HEK293 (cell line): ENCODE results near the gene MLLT3.

Source experiments
- ZNF335 ChIP-seq: fragments of 450-650 bp; formaldehyde crosslinking; conservative IDR thresholded peaks from 2 replicates; pipeline ENCODE4 v1.5.1; 2016; ENCODE audit warnings: missing biosample characterization, missing genetic modification characterization
- ZNF350 ChIP-seq: fragments of 450-650 bp; formaldehyde crosslinking; IDR thresholded peaks from 2 replicates; pipeline ENCODE4 v1.5.0; 2017; ENCODE audit warnings: missing biosample characterization, mild to moderate bottlenecking, missing genetic modification characterization
- TF ChIP-seq, protein P1 (sequence below): fragments of 450-650 bp; formaldehyde crosslinking; IDR thresholded peaks from 2 replicates; pipeline ENCODE4 v1.5.1; 2016; ENCODE audit warnings: missing biosample characterization, missing genetic modification characterization

DNA sequence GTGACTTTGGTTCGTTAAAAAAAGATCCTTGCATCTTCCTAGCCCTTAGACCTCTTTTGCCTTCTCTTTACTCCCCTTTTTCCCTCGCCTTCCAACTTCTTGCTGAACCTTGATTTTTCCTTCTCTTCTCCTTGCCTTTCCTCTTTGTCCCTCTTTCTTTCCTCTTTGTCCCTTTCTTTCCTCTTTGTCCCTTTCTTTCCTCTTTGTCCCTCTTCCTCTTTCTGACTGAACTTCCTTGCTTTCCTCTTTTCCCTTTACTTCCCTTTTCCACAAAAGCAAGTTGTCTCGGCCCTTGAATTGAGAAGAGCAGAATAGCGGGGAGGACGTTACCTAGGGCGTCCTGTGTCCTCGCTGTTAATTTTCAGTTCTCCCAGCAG, 1.4 kb upstream of the MLLT3 start:
- TF ChIP-seq ZNF335 (tag by site-specific recombination) (no peak), ZNF350 (tag by site-specific recombination) (no peak)
- TF ChIP-seq, protein P1, sequence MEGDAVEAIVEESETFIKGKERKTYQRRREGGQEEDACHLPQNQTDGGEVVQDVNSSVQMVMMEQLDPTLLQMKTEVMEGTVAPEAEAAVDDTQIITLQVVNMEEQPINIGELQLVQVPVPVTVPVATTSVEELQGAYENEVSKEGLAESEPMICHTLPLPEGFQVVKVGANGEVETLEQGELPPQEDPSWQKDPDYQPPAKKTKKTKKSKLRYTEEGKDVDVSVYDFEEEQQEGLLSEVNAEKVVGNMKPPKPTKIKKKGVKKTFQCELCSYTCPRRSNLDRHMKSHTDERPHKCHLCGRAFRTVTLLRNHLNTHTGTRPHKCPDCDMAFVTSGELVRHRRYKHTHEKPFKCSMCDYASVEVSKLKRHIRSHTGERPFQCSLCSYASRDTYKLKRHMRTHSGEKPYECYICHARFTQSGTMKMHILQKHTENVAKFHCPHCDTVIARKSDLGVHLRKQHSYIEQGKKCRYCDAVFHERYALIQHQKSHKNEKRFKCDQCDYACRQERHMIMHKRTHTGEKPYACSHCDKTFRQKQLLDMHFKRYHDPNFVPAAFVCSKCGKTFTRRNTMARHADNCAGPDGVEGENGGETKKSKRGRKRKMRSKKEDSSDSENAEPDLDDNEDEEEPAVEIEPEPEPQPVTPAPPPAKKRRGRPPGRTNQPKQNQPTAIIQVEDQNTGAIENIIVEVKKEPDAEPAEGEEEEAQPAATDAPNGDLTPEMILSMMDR: no peak
